A549 treated with dexamethasone at 1 μM for 4 hours (cell line): ENCODE measurements around the gene IRGQ. TPM values are rescaled to one million over a fixed set of nuclear protein-coding genes. Genes with fewer than 3 reads are reported as not detected.

Source experiments
- total RNA-seq: library from RNA; stranded (reverse); fragments of 200-300 nt; extraction: Qiagen RNA extraction; gene quantifications from 5 replicates; pipeline ENCODE4 v1.2.3, GENCODE V29; 2022

Gene IRGQ, protein sequence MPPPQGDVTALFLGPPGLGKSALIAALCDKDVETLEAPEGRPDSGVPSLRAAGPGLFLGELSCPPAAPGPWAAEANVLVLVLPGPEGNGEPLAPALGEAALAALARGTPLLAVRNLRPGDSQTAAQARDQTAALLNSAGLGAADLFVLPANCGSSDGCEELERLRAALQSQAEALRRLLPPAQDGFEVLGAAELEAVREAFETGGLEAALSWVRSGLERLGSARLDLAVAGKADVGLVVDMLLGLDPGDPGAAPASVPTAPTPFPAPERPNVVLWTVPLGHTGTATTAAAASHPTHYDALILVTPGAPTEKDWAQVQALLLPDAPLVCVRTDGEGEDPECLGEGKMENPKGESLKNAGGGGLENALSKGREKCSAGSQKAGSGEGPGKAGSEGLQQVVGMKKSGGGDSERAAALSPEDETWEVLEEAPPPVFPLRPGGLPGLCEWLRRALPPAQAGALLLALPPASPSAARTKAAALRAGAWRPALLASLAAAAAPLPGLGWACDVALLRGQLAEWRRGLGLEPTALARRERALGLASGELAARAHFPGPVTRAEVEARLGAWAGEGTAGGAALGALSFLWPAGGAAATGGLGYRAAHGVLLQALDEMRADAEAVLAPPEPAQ
- total RNA-seq: 6.4 to 7.0 TPM (median 6.7 TPM) in 5 replicates

DNA sequence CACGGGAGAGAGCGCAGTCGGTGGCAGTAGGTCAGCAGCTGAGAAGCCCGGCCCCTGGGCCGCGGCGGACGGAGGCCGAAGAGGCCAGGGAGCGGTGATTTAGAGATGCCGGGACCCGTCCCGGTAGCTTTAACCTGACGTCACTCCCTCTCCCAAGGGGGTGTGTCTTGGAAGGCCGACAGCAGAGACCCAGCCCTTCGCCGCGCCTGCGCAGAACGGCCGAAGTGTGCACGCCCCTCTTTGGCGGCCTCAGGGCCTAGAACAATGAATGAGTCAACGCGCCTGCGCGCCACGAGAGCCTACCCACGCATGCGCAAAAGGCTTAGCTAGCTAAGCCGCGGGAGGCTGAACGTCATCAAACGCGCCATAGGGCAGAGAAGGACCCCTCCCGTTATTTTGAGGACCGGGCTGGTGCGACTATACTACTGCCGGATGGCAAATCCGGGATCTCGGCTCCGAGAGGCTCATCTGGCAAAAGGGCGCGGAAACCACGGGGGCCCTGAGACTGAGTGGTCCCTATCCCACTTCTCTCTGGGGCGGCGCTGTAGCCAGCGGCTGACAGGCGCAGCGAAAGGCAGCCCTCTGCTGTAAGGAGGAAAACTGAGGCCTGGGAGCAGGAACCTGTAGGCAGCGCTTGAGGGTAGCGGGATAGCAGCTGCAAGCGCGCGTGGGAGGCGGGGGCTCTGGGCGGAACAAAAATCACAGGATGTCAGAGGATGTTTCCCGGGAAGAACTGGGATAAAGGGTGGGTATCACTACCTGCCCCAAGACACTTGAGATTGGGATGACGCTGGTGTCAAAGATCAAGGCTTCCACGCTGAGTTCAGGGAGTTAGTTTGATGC is at the start of gene IRGQ, which contains the start of gene ZNF576:
TSS of gene IRGQ (minus strand) at position 136 of the 843 bp plus-strand sequence. CDS start 796 bp downstream, outside the sequence.
TSS of gene ZNF576 (plus strand) at position 597 of the 843 bp plus-strand sequence. CDS start 514 bp downstream, outside the sequence.

DNA sequence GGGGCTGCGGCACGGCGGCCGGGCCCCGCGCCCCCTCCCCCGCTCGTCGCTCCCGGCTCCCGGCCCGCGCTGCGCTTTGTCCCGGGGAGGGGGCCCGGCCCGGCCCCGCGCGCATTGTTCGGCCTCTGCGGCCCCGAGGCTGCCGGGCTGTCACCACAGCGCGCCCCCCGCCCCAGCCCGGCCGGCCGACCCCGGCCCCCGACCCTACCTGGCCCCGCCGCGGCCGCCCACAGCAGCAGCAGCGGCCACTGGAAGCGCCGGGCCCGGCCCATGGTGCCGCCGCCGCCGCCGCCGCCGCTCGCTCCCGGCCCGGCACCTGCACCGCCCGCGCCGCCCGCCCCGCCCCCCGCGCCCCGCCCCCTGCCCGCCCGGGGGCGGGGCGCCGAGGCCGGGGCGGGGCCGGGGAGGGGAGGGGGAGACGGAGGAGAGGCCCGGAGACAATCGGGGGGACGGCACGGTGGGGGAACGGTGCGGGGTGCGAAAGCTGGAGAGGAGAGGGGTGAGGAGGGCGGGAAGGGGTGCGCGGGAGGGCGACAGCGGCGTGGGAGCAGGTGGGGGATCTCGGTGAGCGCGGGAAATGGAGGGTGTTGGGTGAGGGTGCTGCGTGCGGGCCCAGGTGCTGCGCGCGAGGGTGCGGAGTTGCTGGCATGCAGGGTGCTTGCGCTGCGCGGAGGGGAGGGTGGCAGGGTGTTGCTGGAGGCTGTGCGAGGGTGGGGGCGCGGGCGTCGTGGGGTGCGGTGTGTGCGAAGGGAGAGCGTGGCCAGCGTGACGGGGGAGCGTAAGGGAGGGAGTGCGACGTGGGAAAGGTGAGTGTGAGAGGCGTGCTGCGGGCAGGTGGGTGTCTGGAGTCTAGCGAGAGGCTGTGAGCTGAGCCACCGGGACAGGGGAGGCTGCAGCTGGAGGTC is 43.8 kb upstream of the IRGQ start, which contains the start of gene CADM4:
TSS of gene CADM4 (minus strand) at position 332 of the 905 bp plus-strand sequence. CDS start at position 272, 60 bp downstream.

DNA sequence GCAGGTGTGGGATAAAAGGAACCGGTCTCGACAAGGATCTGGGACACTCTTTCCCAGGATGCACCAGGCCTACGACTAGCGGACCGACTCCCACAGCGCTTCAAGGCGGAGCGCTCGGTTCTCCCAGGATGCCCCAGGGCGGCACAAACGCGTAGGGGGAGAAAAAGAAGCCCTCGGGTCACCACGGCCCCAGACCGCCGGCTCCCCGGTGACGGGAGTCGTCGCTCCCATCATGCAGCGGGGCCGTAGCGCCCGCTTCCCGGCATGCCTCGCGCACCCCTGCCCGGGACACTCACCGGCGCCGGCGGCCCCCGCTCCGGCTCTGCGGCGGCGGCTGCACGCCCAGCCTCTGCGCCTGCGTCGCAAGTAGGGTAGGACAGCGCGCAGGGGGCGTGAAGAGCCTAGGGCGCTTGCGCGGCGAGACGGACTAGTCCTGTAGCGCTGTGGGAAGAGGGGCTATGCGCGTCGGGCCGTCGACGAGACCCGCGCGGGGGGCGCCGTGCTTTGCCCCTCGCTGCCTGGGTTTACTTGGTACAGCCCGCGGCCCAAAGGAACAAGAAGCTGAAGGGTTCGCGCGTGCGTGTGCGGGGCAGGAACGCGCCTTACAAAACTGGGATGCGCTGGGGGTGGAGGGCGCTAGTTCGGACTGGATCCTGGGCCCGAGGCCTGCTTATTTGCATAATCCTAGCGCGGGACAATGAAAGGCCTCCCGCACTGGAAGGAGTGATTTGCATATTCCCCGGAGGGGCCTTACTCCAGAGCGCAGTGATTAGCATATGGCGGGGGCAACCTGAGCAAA is 23.5 kb upstream of the IRGQ start, which contains the start of gene ZNF428:
TSS of gene ZNF428 (minus strand) at position 368 of the 799 bp plus-strand sequence. CDS start 5,325 bp downstream, outside the sequence.

DNA sequence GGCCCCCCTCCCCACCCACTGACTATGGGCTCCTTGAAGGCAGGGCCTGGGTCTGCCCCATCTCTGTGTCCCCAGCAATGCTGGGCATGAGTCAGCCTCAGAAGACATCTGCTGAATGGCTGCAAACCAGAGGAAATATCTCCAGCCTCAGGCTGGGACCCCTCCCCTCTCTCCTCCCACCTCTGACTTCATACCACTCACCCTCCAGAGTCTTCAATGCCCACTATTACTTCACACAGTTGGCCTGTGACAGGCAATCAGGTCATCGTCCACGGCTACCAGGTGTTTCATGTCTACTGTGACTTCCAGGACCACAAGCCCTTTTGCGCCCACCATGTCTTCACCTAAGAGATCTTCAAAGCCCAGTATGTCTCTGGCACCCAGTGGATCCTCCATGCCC is 15.9 kb upstream of the IRGQ start, which contains the start of gene SRRM5:
TSS of gene SRRM5 (plus strand) at position 301 of the 400 bp plus-strand sequence. CDS start at position 335, 34 bp downstream.

DNA sequence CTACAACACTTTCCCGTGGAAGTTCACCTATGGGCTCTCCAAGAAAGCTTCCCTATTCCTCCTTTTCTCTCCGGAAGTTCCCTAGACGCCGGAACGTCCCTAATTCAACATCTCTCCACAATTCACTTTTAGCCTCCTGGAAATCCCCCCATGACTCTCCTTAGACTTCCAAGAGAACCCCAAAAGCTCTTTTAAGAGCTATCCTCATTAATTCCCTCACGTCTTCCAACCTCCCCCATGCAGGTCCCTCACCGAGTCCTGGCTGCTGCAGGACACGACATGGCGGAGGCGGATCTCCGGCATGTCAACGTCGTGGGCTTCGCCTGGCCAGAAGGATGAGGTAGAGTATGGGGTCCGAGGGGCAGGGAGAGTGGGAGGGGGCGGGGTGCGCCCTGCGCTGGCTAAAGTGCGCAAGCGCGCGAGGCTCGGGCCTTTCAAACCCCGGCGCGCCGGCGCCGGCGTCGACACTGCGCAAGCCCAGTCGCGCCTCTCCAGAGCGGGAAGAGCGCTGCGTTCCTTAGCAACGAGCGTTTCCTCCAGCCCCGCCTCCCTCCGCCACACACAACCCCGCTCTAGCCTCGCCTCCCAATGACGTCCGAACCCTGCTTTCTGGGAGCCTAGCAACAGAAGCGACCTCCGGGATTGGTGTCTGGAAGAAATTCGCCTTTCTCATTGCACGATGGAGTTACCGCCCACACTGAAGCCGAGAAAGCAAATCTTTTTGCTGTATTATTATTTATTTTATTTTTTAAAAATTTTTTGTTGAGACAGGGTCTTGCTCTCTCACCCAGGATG is 20.6 kb downstream of the IRGQ start, which contains the start of the genes PINLYP and XRCC1:
TSS of gene PINLYP (plus strand) at position 646 of the 795 bp plus-strand sequence. CDS start 1,391 bp downstream, outside the sequence.
TSS of gene XRCC1 (minus strand) at position 372 of the 795 bp plus-strand sequence. CDS start at position 303, 69 bp downstream.

Other genes with a start within 250 kb of the IRGQ start
- gene CD177, start 242.4 kb downstream of the IRGQ start, total RNA-seq: 0.06 to 0.22 TPM (median 0.13 TPM) in 5 replicates
- gene TEX101, start 181.2 kb downstream of the IRGQ start, total RNA-seq: not detected in 5 replicates
- 0.21 to 0.37 TPM (median 0.28 TPM) in 5 replicates for gene LYPD3, start 130.5 kb downstream of the IRGQ start, total RNA-seq
- gene PHLDB3, start 91.4 kb downstream of the IRGQ start, total RNA-seq: 8.5 to 9.2 TPM (median 8.7 TPM) in 5 replicates
- gene ETHE1, start 68.9 kb downstream of the IRGQ start, total RNA-seq: 39.7 to 43.0 TPM (median 42.9 TPM) in 5 replicates
- 1.4 to 2.7 TPM (median 2.0 TPM) in 5 replicates for gene ZNF575, start 62.9 kb downstream of the IRGQ start, total RNA-seq
- 27.5 to 31.4 TPM (median 30.2 TPM) in 5 replicates for gene XRCC1, start 20.6 kb downstream of the IRGQ start, total RNA-seq
- 0.12 to 0.39 TPM (median 0.25 TPM) in 3 of 5 replicates, not detected in the others for gene PINLYP, start 20.3 kb downstream of the IRGQ start, total RNA-seq
- gene ZNF576, start 461 bp upstream of the IRGQ start, total RNA-seq: 13.0 to 19.7 TPM (median 18.2 TPM) in 5 replicates
- 0.43 to 1.1 TPM (median 0.86 TPM) in 5 replicates for gene SRRM5, start 16.0 kb upstream of the IRGQ start, total RNA-seq
- gene ZNF428, start 23.5 kb upstream of the IRGQ start, total RNA-seq: 44.9 to 64.0 TPM (median 60.7 TPM) in 5 replicates
- gene CADM4, start 43.7 kb upstream of the IRGQ start, total RNA-seq: 8.1 to 9.2 TPM (median 8.7 TPM) in 5 replicates
- 49.6 to 58.0 TPM (median 52.8 TPM) in 5 replicates for gene PLAUR, start 74.0 kb upstream of the IRGQ start, total RNA-seq
- gene IRGC, start 119.9 kb upstream of the IRGQ start, total RNA-seq: not detected in 5 replicates
- 39.2 to 70.8 TPM (median 56.3 TPM) in 5 replicates for gene SMG9, start 158.8 kb upstream of the IRGQ start, total RNA-seq
- gene KCNN4, start 184.8 kb upstream of the IRGQ start, total RNA-seq: 35.0 to 49.2 TPM (median 46.8 TPM) in 5 replicates
- 0.09 to 0.32 TPM (median 0.16 TPM) in 5 replicates for gene LYPD5, start 206.3 kb upstream of the IRGQ start, total RNA-seq
- 4.8 to 6.8 TPM (median 6.3 TPM) in 5 replicates for gene ZNF283, start 231.2 kb upstream of the IRGQ start, total RNA-seq